PC-3 (cell line): Measurements from ENCODE around the gene CDK14. TPM values are rescaled to one million over a fixed set of nuclear protein-coding genes. Genes with fewer than 3 reads are reported as not detected.

Experiments
- ATAC-seq: fragments of 200-7000 bp; cut with Tn5 transposase; 2 replicates; pipeline ENCODE4 v1.9.1; 2020; ENCODE audit warnings: mild to moderate bottlenecking, moderate library complexity
- BruUV-seq: library from RNA; stranded (reverse); fragments of 400-500 nt; replicated peaks from 2 replicates; lab custom pipeline; 2021; lab: Mats Ljungman, UMichigan
- CTCF ChIA-PET: fragments of 300-600 bp; sonication (Branson Sonifier 250); formaldehyde crosslinking; loops from one replicate; lab custom pipeline; 2022; ENCODE audit warnings: antibody characterized with exemption; lab: Charles Lee
- POLR2A ChIA-PET: fragments of 300-600 bp; sonication (Branson Sonifier 250); formaldehyde crosslinking; loops from one replicate; lab custom pipeline; 2022; ENCODE audit warnings: antibody characterized with exemption; ENCODE audit not compliant: unreplicated experiment; lab: Charles Lee
- DNase-seq: peaks from one replicate; pipeline ENCODE4 v3.0.0-alpha.2; 2015
- H2AFZ ChIP-seq: fragments of 300-600 bp; sonication (generic); 2 replicates; pipeline ENCODE4 v1.6.0; 2016; ENCODE audit warnings: antibody characterized with exemption, low read length
- H3F3A ChIP-seq: fragments of 300-600 bp; sonication (generic); one replicate; pipeline ENCODE4 v1.6.0; 2017; ENCODE audit warnings: antibody characterized with exemption, low read length, control low read depth, mild to moderate bottlenecking; ENCODE audit not compliant: unreplicated experiment
- H3K27ac ChIP-seq: fragments of 300-600 bp; sonication (generic); 2 replicates; pipeline ENCODE4 v1.5.1; 2016; ENCODE audit warnings: mild to moderate bottlenecking, low read length
- H3K27me3 ChIP-seq: fragments of 300-600 bp; sonication (generic); 2 replicates; pipeline ENCODE4 v1.6.1; 2016; ENCODE audit warnings: low read length, mixed read lengths
- H3K36me3 ChIP-seq: fragments of 300-600 bp; sonication (generic); 2 replicates; pipeline ENCODE4 v1.6.1; 2016; ENCODE audit warnings: low read depth, mixed run types, low read length, mixed read lengths
- H3K4me1 ChIP-seq: fragments of 300-600 bp; sonication (generic); 2 replicates; pipeline ENCODE4 v1.5.1; 2016; ENCODE audit warnings: low read length; ENCODE audit not compliant: insufficient read depth
- H3K4me2 ChIP-seq: fragments of 300-600 bp; sonication (generic); 2 replicates; pipeline ENCODE4 v1.6.0; 2016; ENCODE audit warnings: low read length
- H3K4me3 ChIP-seq: fragments of 300-600 bp; sonication (generic); 2 replicates; pipeline ENCODE4 v1.5.1; 2016; ENCODE audit warnings: mild to moderate bottlenecking, low read length, mixed read lengths
- H3K79me2 ChIP-seq: fragments of 300-600 bp; sonication (generic); 2 replicates; pipeline ENCODE4 v1.6.1; 2017; ENCODE audit warnings: low read length, mixed read lengths
- H3K9ac ChIP-seq: fragments of 300-600 bp; sonication (generic); 2 replicates; pipeline ENCODE4 v1.6.0; 2016; ENCODE audit warnings: mild to moderate bottlenecking, low read length
- H3K9me2 ChIP-seq: fragments of 300-600 bp; sonication (generic); replicated peaks from 2 replicates; pipeline ENCODE4 v1.6.1; 2016; ENCODE audit warnings: mixed run types, low read length, mixed read lengths
- H3K9me3 ChIP-seq: fragments of 300-600 bp; sonication (generic); 2 replicates; pipeline ENCODE4 v1.6.1; 2016; ENCODE audit warnings: low read length, mixed read lengths
- H4K20me1 ChIP-seq: fragments of 300-600 bp; sonication (generic); 2 replicates; pipeline ENCODE4 v1.6.1; 2016; ENCODE audit warnings: low read length, mixed read lengths
- CTCF ChIP-seq: fragments of 300-600 bp; sonication (generic); conservative IDR thresholded peaks from 2 replicates; pipeline ENCODE4 v1.5.1; 2017; ENCODE audit warnings: antibody characterized with exemption, low read depth, mild to moderate bottlenecking, low read length
- EZH2 ChIP-seq: fragments of 300-600 bp; sonication (generic); IDR thresholded peaks from one replicate; pipeline ENCODE4 v1.6.1; 2017; ENCODE audit warnings: antibody characterized with exemption, mild to moderate bottlenecking, low read length; ENCODE audit not compliant: unreplicated experiment
- EZH2phosphoT487 ChIP-seq: fragments of 300-600 bp; sonication (generic); IDR thresholded peaks from 2 replicates; pipeline ENCODE4 v1.6.1; 2018; ENCODE audit warnings: mild to moderate bottlenecking, antibody characterized with exemption, low read length, borderline replicate concordance
- intact Hi-C: fragments of 100-400 bp; cut with micrococcal nuclease; formaldehyde crosslinking; loops from 2 replicates; pipeline ENCODE4 v1.9.0; 2023
- total RNA-seq: library from RNA; depleted of rRNA; stranded (reverse); fragments of >200 nt; gene quantifications from 2 replicates; pipeline ENCODE4 v1.2.3, GENCODE V29; 2014

CDK14 gene
- total RNA-seq, 1 experiment from 2014 or later, result 8.2 TPM

- H3K4me1 ChIP-seq, result peaks cover 17% of the 10 kb centered on the region
- BruUV-seq, result no TSS peak
- ATAC-seq (no peak), DNase-seq (no peak)
- 0 out of 2 replicates have a peak, but pooled peaks cover 10% of the 10 kb centered on the region for H3K9me3 ChIP-seq
- no peak overlapping the region for H3K4me2 ChIP-seq
- H4K20me1 ChIP-seq, result no peaks in the 10 kb centered on the region
- no peak overlapping the region for H2AFZ ChIP-seq
- no peak overlapping the region for H3K4me3 ChIP-seq
- TF ChIP-seq EZH2 (no peak), CTCF (no peak), EZH2phosphoT487 (no peak)
- no peaks in the 10 kb centered on the region for H3K27me3 ChIP-seq
- ChIA-PET CTCF (no interaction called here), POLR2A (no interaction called here)
- intact Hi-C loops, result no loop called here
- H3K27ac ChIP-seq, result no peak overlapping the region
- no peak overlapping the region for H3K9ac ChIP-seq
- no peaks in the 10 kb centered on the region for H3K36me3 ChIP-seq
- no peaks in the 10 kb centered on the region for H3K9me2 ChIP-seq
- H3F3A ChIP-seq, result no peaks in the 10 kb centered on the region
- H3K79me2 ChIP-seq, result no peaks in the 10 kb centered on the region
These were observed 61.4 kb downstream of the CDK14 start for GRCh38 chr7:90657481-90657880.

GRCh38 chr7:90660100-90660499, 64.0 kb downstream of the CDK14 start:
- ATAC-seq (no peak), DNase-seq (no peak)
- Histone ChIP-seq H3K4me2 (no peak overlapping the region), H4K20me1 (no peaks in the 10 kb centered on the region), H2AFZ (no peak overlapping the region), H3K36me3 (no peaks in the 10 kb centered on the region), H3K9ac (no peak overlapping the region), H3K27me3 (no peaks in the 10 kb centered on the region), H3K9me3 (0 out of 2 replicates have a peak, but pooled peaks cover 1% of the 10 kb centered on the region), H3K27ac (no peak overlapping the region), H3K79me2 (no peaks in the 10 kb centered on the region), H3K4me3 (no peak overlapping the region), H3K9me2 (no peaks in the 10 kb centered on the region), H3K4me1 (peaks cover 11% of the 10 kb centered on the region), H3F3A (no peaks in the 10 kb centered on the region)
- ChIA-PET CTCF (no interaction called here), POLR2A (no interaction called here)
- intact Hi-C loops, result loop anchor here (10.0 kb wide), 1 partner anchor 245 kb away; no protein-coding TSS in a partner anchor
- TF ChIP-seq EZH2, result no peak
- TF ChIP-seq CTCF, result no peak
- no peak for TF ChIP-seq EZH2phosphoT487
- no TSS peak for BruUV-seq

GRCh38 chr7:90660819-90661218, 64.7 kb downstream of the CDK14 start:
- DNase-seq (no peak), ATAC-seq (no peak)
- BruUV-seq, result no TSS peak
- Histone ChIP-seq H3K4me2 (no peak overlapping the region), H3K27me3 (no peaks in the 10 kb centered on the region), H3K27ac (no peak overlapping the region), H4K20me1 (no peaks in the 10 kb centered on the region), H3K79me2 (no peaks in the 10 kb centered on the region), H3K4me1 (peaks cover 4% of the 10 kb centered on the region), H3K4me3 (no peak overlapping the region), H3F3A (no peaks in the 10 kb centered on the region), H2AFZ (no peak overlapping the region), H3K9me2 (no peaks in the 10 kb centered on the region), H3K9ac (no peak overlapping the region), H3K36me3 (no peaks in the 10 kb centered on the region), H3K9me3 (no peaks in the 10 kb centered on the region)
- TF ChIP-seq EZH2phosphoT487, result no peak
- CTCF ChIA-PET, result no interaction called here
- intact Hi-C loops, result loop anchor here (10.0 kb wide), 1 partner anchor 244 kb away; no protein-coding TSS in a partner anchor
- POLR2A ChIA-PET, result no interaction called here
